NCI-H2029 treated with DMSO at 0.1 percent for 48 hours (cell line): ENCODE data around the gene LSP1.
"Not testable (repeated sequence)": the region's sequence is repeated elsewhere in the genome, so short reads cannot be mapped to it uniquely, and the experiment has no call there.

Experiments
- DNase-seq: peaks from one replicate; lab custom pipeline; 2025; lab: John Stamatoyannopoulos, UW

LSP1 gene

DNA sequence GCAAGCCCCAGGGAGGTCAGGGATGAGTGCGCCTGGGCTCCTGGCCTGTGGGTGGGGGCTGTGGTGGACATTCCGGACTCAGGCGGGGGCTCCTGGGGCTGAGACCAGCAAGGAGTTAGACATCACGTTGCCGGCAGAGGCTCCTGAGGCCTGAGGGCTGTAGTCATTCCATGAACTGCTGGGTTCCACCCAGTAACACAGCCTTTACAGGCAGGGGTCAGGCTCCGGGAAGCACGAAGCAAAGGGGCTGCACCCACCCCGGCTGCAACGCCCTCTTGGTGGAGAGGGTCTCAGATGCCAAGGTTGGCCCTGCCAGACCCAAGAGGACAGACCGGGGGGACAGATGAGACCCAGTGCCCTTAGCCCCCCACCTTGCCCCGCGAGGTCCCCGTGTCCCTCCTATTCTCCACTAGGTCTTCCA is 75.6 kb downstream of the LSP1 start:
- DNase-seq = no peak

DNA sequence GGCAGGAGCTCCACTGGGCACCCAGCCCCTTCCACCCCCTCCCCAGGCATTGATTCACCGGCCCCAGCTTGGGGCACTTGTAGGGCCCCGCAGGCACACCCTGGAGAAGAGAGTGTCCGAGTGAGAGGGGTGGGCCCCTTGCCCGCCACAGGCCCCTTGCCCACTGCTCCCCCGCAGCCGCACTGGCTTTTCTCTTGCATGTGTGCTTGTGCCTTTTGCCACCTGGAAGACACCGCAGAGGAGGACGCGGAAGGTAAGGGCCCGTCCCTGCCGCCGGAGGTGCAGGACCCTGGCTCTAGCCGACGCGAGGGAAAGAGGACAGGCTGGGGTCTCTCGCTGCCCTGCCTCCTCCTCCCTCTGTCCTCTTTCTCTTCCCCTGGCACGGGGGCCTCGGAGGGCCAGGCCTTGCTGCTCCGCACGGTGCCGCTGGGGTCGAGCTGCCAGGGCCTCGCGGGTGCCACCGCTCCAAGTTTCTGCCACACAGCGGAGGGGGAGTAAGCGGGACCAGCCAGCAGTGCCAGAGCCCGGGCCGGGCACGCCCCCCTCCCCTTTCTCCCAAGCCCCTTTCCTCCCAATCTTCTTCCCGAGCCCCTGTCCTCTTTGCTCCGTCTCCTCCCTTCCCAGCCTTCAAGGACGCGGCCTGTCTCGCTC is 76.1 kb downstream of the LSP1 start:
- DNase-seq = no peak

DNA sequence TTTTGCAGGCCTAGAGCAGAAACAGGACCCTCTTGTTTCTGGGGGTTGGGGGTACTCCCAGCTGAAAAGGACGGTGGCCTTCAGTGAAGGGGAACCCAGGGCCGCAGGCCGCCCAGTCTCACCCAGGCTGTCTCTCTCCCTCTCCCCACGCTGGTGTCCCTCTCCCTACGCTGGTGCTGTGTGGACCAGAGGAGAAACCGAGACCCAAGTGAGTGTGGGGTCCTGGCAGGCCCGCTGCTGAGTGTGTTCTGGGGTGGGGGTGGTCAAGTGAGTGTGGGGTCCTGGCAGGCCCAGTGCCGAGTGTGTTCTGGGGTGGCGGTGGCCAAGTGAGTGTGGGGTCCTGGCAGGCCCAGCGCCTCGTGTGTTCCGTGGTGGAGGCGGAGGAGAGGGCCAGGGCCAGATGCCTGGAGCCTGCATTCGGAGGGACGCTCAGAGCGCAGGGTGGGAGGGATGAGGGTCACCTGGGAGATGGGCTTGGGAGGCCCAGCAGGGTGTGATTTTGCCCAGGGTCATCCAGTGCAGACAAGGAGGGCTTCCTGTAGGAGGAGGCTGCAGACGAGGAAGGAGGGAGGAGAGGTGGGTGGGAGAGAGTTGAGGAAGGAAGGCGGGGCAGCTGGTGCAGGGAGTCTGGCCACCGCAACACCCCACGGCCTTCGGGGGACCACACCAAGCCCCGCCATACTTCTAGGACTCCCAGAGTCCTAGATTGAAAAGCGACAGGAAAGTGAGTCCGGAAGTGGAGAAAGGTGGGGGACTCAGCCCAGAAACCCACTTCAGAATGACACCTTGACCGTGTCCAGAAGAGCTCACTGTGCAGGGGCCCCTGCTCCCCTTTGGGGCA is 77.0 kb downstream of the LSP1 start:
- no peak for DNase-seq

DNA sequence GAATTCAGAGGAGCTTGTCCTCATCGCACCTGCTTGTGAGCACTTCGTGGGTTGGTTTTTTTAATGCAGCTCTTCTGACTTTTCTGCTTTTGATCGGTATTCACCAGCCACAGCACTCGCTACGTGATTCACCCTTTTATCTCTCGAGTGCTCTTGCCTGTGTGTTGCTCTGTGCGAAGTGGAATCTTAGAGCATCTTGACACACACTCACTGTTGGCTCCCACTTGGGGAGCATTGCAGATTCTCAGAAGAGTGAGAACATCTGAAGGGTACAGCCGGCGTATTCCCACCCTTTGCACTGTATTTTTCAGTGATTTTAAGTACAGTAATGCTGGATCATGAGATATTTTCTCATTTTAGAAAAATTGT is 77.6 kb downstream of the LSP1 start:
- no peak for DNase-seq

DNA sequence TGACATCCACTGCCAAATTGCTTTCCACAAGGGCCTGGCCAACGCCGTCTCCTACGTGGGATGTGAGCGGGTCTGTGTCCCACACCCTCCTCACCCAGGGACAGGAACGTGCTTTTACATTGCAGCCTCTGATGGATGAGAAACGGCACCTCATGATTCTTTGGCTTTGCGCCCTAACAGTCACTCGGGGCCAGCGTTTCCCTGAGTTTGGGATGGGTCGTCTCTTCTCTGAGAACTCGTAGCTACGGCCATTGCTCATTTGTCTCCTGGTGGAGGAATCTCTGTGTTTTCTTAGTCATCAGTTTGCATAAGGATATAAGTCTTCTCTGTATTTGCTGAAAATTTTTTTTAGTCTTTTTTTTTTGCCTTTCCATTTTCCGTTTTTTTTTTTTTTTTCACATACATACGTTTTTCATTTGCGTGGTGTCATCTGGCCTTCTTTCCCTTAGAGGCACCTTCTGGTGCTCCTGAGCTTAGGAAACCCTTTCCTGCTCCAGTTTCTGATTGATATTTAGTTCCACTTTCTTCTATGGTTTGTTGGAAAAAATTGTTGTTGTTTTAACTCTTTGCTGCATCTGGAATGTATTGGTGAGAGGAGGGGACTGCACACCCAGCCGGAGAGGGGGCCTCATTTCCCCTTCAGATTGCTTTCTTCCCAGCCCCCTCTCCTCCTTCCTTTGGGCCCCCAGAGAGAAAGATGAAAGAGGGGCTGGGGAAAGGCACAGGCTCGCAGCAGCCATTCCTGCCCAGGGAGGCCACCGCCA is 78.6 kb downstream of the LSP1 start:
- no peak for DNase-seq

DNA sequence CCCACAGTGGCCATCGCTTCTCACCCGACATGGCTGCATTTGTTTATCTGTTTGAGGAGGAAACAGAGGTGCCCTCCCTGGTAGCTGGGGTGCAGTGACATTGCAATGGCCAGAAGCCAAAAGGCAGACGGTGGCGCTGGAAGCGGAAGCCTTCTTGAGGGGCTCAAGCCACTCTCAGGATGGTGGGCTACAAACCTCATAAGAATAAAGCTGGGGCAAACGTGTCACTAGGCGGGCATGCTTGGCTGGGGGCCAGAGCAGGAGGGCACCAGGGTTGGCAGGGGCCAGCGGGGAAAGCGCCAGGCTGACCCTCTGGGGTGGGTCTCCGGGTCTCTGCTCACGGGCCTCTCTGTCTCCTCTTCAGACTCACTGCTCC is 79.2 kb downstream of the LSP1 start:
- DNase-seq = no peak

DNA sequence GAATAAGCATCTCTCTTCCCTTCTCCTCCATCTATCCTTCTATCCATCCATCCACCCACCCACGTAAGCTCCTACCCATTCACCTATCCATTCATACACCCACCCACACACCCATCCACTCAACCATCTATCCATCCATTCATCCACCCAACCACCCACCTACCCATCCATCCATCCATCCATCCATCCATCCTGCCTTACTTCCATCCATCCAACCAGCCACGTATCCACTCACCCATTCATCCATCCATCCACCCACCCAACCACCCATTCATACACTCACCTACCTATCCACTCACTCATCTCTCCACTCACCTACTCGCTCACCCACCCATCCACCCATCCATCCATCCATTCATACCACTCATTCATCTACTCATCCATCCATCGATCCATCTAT is 79.8 kb downstream of the LSP1 start:
- no peak for DNase-seq

DNA sequence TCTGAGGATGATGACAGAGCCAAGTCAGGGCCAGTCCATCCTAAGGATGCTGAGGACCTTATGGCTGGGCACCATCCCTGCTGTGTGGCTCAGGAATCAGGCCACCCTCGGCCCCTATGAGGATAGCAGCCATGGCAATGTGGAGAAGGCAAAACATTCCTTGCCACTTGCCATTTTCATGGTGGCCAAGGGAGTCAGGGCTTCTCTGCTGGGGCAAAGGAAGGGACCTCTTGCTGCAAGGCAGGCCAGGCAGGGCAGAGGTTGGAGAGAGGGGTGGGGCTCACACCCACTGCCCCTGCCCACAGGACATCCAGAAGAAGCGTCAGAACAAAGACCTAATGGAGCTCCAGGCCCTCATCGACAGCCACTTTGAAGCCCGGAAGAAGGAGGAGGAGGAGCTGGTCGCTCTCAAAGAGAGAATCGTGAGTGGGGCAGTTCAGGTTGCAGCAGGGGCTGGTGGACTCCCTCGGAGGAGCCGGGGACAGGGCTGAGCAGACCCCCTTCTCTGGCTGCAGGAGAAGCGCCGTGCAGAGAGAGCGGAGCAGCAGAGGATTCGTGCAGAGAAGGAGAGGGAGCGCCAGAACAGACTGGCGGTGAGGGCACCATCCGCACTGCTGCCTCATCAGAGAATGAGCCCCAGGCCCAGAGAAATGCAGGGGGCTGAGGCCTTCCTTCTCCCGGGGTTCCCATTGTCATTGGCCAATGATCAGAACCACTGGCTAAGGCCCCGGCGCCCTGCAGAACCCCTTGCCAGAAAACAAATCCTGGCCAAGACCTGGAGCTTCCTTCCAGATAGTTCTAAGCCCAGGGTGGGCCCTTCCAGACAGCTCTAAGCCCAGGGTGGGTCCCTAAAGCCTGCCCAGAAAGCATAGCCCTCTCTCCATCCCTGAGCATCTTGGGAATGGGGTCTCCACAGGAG is 80.8 kb downstream of the LSP1 start:
- no peak for DNase-seq

DNA sequence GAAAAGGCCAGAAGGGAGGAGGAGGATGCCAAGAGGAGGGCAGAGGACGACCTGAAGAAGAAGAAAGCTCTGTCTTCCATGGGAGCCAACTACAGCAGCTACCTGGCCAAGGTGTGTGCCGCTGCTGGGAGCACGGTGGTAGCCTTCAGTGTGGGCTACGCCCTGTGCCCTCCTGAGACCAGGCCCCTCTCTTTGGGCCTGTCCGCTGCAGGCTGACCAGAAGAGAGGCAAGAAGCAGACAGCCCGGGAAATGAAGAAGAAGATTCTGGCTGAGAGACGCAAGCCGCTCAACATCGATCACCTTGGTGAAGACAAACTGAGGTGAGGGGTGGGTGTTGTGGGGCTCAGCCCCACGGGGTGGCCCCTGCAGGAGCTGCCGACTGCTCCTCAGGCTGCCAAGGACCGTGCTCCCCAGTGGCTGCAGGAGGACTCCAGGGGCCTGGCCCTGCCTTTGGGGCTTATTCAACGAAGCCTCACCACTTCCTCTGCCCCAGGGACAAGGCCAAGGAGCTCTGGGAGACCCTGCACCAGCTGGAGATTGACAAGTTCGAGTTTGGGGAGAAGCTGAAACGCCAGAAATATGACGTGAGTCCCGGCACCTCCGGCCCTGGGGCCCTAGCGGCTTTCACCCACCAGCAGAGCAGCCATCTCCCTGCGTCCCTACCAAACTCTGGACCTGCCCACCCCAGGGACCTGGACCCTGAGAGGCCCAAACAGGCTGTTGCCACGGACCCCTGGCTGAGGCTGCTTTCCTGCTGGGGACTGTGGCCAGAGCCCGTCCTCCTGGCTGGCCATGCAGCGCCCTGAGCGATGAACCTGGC is 81.7 kb downstream of the LSP1 start:
- no peak for DNase-seq

DNA sequence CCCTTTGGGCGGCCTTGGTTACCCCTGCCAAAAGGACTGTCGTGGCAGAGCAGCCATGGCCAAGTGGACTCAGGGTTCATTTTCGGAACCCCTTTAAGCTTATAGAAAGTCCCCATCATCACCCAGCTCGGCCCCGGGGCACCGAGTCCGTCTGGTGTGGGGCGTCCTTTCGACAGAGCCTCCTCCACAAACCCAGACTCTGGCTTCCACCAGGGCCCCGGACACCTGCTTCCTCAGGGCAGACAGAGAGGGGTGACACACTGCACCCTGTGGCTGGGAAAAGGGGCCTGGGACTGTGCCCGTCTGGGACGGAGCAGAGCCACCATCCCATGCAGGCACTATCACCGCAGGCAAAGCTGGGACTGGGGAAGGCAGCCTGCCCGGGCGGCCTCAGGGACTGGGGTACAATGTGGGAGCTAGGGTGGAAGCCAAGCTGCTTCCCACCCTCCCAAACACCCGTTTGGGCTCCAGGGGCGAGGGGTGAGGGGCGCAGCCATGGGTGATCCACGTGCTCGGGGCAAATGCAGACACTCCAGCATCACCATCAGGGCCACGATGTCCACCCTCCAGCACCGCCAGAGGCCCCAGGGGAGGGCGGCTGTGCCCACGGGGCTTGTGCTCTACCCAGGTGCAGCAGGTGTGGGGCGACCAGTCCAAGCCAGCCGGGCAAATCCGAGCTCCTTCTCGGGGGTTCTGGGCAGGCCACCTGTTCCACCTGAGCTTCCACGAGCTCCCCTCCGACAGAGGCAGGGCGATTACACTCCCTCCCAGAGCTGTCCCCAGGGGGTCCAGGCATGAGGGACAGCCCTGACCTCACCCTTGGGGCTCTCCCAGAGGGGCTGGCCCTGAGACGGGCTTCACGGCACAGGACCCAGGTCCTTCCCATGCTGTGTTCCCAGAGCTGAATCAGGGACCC is 82.5 kb downstream of the LSP1 start:
- DNase-seq = no peak

DNA sequence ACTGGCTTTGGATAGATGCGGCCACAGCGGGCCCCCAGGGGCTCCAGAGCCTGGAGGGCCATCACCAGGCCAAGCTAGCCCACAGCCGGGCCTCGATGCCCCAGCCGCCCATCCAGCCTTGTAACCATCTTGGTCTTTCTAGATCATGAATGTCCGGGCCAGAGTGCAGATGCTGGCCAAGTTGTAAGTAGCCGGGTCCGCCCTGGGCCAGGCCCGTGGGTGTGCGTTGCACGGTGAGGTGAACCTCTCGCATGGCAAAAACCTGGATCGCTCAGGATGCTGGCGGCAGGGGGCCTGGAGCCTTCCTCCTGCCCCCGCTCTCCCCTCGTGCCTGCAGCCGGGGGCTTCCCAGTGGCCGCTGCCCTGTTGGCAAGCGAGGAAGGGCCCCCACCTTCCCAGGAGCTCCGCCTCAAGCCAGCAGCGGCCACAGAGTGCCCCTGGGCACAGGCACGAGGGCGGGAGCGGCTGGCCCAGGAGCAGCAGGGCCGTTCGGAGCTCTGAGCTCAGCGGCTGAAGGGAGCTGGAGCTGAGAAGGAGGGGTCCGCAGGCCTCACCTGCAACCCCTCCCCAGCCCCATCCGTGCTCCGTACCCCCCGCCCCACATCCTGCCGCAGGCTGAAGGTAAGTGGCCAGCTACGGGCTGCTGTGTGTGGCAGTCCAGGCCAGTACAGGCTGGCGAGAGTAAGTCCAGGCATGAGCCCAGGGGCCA is 83.3 kb downstream of the LSP1 start:
- no peak for DNase-seq

DNA sequence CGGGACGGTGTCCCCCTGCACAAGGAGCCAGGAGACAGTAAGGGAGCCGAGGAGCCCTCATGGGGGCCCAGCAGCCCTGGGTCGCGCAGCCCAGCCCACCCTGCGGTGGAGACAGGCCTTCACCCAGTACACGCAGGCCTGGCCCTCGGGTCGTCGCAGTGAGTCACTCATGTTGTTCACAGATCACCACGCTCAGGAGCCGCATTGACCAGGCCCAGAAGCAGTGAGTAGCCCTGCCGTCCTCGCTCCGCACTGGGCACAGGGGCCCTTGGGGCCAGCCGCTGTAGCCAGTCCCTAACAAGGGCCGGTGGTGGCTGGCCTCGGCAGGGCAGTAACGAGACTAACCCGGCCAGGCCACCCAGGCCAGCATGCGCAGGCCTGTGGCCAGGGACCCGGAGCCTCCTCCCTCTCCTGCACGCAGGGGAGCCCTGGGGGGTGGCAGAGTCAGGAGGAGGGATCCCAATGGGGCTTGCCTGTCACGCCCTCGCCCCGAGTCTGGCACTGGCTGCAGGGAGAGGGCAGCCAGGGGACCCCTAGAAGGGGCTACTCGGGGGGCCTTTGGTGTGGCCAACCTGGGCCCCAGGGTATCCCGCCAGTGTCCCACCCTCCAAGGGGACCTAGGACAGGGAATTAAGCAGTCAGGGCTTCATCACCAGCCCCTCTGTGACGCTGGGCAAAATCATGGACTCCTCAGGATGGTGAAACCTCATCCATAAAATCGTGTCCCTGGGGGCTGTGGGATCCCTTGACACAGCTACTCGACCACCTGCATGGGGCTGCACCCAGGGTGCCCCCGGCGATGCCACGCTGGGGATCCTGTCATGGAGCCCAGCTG is 84.1 kb downstream of the LSP1 start:
- no peak for DNase-seq

DNA sequence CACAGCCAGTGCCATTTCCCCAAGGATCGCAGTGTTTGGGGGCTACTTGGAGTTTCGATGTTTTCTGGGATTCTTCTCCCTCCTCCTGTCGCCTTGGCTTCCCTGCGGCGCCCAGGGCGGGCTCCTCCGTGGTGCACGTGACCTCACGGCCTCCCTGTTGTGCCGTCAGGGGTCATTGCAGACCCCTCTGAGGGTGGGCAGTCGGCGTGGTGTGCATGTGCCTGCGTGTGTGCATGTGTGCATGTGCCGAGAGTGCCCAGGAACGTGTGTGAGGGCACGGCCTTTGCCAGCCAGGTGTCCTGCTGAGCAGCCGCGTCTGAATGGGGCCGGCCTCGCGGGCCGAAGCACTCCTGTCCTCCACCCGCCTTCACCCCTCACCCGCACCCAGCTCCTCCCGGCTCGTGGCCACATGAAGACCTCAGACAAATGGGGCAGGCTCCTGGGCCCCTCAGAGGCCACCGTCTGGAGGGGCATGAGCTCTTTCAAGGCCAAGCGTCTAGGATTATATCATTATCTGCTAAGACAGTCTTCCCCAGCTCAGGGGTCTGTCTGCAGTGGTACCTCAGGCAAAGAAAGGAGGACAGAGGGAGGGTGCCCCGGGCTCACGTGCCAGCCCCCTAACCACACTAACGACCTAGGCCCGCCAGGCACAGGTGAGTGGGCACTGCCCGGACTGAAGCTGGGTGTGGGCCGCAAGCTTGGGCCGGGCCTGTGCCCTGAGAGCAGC is 84.9 kb downstream of the LSP1 start:
- DNase-seq = no peak

DNA sequence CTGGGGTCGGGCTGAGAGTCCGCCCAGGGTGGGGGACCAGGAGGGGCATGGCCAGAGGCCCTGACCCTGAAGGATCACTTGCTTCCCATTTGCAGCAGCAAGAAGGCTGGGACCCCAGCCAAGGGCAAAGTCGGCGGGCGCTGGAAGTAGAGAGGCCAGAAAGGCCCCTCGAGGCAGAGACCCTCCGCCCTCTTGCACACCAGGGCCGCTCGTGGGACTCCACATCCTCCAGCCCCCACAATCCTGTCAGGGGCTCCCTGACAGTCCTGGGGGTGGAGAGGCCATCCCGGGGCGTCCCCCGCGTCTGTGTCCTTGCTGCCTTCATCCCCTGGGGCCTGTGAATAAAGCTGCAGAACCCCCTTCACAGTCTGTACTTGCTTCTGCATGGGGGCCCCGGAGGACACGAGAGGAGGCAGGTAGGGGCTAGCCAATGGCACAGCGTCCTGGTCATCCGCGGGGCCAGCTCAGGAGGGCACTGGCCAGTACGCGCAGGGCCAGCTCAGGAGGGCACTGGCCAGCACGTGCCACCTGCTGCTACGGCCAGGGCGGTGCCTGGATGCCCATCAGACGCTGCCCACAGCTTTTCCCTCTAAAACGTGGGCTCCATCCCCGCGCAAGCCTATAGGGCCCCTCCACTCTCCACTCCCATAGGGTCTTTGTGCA is 85.6 kb downstream of the LSP1 start:
- no peak for DNase-seq

DNA sequence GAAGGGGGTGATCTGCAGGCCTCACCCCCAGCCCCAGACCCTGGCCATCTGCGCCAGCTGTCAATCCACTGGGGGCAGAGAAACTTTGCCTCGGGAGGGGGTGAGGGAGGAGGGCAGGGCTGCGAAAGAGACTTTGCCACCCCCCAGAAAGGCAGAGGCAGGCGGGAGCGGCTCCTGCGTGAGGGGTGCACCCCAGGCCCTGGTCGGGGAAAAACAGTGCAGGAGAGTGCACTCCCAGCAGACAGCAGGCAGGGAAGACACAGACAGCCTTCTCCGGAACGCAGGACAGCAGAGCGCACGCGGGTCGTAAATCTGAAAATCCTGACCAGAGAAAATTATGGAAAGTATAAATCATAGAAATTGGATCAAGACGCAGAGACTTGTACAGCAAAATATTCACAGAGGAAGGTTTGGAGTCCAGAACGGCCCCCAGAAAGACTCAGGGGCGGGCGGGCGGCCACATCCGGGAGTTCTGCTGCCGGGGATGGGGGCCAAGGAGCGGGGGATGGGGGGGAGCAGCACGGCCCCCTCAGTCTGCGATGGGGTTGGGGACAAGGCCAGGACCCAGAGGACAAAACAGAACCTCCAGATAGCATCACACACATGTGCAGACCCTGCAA is 86.2 kb downstream of the LSP1 start:
- no peak for DNase-seq

DNA sequence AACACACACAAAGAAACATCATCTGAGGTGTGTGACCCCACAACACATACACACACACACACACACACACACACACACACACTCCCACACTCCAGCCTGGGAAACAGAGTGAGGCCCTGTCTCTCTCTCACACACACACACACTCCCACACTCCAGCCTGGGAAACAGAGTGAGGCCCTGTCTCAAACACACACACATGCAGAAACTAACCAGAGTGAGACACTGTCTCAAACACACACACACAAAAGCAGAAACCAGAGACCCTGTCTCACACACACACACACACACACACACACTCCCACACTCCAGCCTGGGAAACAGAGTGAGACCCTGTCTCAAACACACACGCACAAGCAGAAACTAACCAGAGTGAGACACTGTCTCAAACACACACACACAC is 86.9 kb downstream of the LSP1 start:
- not testable (repeated sequence) for DNase-seq
